Subcutaneous adipose tissue (tissue), 4 donors: ENCODE measurements around the gene ARID5B. TPM values are rescaled to one million over a fixed set of nuclear protein-coding genes. Genes with fewer than 3 reads are reported as not detected.

Experiments
- total RNA-seq, 4 donors: library from RNA; depleted of rRNA; stranded (reverse); fragments of >200 nt; gene quantifications; one replicate each; pipeline ENCODE4 v1.1.0, GENCODE V29; 2016
- TF ChIP-seq, protein P1 (sequence below): fragments of 450-650 bp; IDR thresholded peaks from one replicate; pipeline ENCODE4 v1.5.1; 2016; ENCODE audit warnings: low read depth, mild to moderate bottlenecking, control low read depth, antibody characterized with exemption, moderate library complexity

ARID5B gene
- total RNA-seq, 4 donors from 2014 or later, result 61.4 to 193 (median 86.2) TPM

DNA sequence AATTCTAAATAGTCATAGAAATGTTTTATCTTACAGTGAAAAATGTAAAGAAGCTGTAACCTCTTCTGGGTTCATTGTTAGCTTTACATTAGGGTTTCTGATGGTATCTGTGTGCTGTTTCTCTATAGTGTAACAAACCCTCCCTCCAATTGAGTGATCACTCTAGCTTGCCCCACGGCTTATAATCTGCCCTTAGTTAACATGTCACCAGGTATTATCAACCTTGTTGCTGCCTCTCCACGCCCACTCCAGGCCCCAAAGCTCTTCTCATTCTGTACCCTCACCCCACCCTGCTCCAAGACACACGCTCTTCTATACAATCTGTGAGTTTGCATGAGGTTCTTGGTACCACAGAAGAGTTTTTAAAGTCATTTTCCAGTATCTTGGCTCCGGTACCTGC is 139.4 kb downstream of the ARID5B start:
- TF ChIP-seq, protein P1, sequence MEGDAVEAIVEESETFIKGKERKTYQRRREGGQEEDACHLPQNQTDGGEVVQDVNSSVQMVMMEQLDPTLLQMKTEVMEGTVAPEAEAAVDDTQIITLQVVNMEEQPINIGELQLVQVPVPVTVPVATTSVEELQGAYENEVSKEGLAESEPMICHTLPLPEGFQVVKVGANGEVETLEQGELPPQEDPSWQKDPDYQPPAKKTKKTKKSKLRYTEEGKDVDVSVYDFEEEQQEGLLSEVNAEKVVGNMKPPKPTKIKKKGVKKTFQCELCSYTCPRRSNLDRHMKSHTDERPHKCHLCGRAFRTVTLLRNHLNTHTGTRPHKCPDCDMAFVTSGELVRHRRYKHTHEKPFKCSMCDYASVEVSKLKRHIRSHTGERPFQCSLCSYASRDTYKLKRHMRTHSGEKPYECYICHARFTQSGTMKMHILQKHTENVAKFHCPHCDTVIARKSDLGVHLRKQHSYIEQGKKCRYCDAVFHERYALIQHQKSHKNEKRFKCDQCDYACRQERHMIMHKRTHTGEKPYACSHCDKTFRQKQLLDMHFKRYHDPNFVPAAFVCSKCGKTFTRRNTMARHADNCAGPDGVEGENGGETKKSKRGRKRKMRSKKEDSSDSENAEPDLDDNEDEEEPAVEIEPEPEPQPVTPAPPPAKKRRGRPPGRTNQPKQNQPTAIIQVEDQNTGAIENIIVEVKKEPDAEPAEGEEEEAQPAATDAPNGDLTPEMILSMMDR, result no peak

DNA sequence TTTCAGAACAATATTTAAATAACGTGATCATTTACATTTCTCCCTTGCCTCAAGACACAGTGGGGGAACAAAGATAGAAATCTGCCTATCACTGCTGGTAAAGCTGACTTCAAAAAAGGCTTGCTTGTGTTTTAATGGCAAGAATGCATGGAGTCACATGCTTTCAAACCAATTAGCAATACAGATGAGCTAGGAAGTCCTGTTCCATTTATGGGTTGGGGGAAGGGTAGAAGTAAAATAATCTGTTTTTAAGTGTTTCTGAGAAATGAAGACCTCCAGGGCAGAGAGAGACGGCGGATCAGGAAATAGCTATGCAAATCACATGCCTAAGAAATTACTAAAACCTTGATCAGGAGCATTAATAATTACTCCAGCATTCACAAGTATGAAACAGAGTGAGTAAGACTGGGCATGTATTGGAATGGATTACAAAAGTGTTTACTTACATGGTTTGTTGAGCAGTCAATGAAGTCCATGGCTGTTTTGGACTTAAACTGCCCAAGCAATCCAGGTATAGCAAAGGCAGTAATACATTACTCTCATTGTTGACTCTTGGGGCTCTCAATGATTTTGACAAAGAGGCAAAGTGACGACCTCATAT is 142.0 kb downstream of the ARID5B start:
- TF ChIP-seq, protein P1, result no peak

DNA sequence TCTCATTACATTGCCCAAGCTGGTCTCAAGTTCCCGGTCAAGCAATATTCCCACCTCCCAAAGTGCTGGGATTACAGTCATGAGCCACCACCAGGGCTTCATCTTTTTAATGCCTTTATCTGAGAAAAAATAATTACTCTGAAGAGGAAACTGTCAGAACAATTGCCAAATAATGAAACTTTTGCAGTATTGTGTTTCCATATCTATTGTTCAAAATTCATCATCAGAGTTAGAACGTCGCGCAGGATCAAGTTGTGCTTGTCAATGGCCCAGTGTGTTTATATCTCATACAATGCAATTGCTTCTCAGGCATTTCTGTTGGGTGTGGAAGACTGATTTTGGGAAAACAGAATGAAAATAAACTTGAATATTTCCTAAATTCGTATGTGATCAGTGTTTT is 143.1 kb downstream of the ARID5B start:
- TF ChIP-seq, protein P1, result no peak

DNA sequence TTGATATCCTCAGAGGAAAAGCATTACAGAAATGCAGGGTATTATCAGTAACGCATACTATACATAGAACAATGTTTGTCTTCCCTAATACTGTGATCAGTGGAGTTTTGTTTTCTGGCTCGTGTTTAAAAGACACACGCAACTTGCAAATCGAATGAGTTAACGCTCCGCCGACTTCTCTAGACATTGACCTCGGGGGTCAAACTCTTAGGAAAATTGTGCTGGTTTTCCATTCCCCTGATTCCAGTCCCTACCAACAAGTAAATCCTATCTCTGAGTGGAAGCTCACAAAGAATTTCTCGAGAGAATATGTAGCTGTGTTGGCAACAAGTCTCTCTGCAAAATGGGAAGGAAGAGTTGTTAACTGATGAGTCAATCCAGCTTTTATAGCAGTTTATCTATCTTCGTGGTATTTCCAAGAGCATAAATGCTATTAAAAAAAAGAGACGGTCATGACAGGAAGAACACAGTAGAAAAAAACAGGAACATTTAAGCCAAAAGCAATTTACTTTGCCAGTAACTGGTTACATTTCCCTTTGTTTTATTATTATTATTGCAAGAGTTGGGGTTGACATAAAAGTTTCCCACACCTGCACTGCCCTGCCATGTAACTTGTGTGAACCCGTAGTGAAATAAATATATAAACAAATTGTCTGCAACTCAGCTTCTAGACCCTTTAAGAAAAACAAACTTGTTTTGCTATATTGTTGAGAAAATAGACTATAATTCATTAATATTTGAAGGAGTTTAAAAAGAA is 144.4 kb downstream of the ARID5B start:
- TF ChIP-seq, protein P1, result no peak

DNA sequence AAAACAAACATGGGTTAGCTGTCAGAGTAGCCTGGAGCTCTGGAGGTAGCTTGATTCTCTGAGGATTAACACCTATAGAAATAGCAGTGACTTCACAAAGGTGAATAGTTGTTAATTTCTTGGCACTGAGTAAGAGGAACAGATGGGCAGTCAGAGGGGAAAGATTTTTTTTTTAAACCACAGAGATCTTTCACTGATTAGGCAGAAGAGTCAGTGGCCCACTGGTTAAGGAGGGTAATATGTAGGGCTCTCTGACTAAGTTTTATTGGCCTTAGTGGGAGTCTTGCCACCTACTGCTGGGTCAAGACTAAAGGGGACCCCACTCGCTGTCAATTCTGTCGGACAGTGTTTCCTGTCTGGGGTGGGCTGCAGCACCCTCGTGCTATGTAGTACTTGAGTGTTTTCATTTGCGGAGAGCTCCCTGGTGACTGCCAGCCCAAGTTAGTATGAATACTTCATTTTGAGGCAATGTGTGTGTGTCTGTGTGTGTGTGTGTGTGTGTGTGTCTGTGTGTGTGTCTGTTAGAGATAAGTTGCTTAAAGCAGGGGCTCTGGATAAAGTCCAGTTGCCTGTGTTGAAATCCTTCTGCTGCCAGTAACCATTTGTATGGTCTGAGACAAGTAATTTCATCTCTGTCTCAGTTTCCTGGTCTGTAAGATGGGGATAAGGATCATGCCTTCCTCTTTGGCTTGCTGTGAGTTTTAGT is 145.2 kb downstream of the ARID5B start:
- TF ChIP-seq, protein P1, result no peak

DNA sequence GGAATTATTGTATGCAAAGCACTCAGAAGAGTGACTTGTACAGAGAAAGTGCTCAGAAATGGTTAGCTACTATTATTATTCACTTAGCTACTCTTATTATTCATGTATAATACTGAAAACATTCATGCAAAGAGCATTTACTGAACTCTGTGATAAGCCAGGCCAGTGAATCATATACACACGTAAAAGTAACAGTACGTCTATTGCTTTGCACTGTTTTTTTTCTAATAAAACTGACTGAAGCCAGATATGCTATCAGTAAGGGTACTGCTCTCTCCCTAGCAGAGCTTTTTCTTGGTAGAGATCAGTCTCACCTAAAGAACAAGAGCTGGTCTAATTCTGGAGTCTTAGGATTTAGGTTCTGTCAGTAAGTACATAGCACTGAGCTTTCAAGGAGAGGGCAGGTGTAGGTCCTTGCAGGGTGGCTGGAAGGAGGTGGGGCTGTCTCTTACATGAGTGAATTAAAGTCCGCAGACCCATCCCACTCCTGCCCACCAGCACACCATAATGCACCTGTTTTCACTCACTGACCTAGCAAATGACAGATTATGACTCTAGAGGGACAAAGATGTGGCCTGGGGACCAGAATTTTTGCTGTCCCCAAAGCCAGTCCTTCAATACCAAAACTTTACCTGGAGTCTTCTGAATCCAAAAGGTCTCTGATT is 145.9 kb downstream of the ARID5B start:
- TF ChIP-seq, protein P1, result no peak

DNA sequence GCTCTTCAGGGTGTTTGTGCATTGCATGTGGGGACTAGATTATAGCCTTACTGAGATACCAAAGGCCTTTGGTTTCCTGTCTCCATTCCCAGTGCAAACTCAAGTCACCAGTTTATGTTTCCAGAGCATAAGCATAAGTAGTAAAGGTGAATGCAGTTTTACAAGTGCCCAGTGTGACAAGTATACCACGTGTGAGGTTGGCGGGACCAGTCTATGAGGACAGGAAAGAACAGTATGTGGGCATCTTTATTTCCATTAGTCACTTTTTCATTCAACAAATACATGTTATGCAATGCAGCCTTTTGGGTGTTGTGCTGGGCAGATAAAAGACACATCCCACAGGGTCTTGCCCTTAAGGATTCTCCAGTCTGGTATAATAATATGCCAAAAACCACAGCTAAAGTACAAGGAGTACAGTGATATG is 146.5 kb downstream of the ARID5B start:
- TF ChIP-seq, protein P1, result no peak
